A673 (cell line): ENCODE measurements around the gene MRM3.

Experiments used
- CTCF ChIP-seq: fragments of 300-800, 200-600 bp; sonication (generic); conservative IDR thresholded peaks from 2 replicates; pipeline ENCODE4 v1.5.1; 2017; ENCODE audit warnings: low read depth, mild to moderate bottlenecking, antibody characterized with exemption, low read length, moderate library complexity, mixed read lengths
- EZH2 ChIP-seq: fragments of 200-600 bp; sonication (generic); IDR thresholded peaks from 2 replicates; pipeline ENCODE4 v1.6.1; 2017; ENCODE audit warnings: borderline replicate concordance, low read depth, mild to moderate bottlenecking, mixed read lengths, antibody characterized with exemption, low read length; ENCODE audit not compliant: poor library complexity, severe bottlenecking

DNA sequence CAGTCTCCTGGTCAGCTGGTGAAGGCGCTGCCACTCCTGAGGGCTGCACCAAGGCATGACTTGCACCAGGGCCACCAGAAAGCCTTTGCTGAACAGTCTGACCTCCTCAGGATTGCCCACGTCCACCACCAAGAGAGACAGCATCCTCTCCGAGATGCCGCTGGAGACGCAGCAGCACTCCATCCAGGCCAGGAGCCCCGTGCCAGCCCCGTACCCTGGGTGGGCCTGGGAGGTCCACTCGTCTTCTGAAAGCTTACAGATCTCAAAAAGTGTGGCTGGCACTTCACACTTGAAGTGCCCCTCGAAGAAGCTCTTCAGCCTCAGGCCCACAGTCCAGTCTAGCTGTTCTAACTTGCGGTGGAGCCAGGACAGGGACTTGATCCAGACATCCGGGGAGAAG, 36.7 kb upstream of the MRM3 start:
- no peak for TF ChIP-seq CTCF
- no peak for TF ChIP-seq EZH2
